Measurements from ENCODE around the gene GALNT13.

The GALNT13 gene

GRCh38 chr2:153944800-153945199 is 73.1 kb downstream of the GALNT13 start:
- DNase-seq (ENCODE audit: low spot score) = no peak

- DNase-seq (ENCODE audit: low spot score) = no peak
Measured at GRCh38 chr2:153946036-153946435, 74.3 kb downstream of the GALNT13 start.

GRCh38 chr2:153953761-153954160 is 82.0 kb downstream of the GALNT13 start:
- DNase-seq (ENCODE audit: low spot score) = no peak

- no peak for DNase-seq (ENCODE audit: low spot score)
Measured at GRCh38 chr2:153963256-153963655, 91.5 kb downstream of the GALNT13 start.

GRCh38 chr2:153967248-153967973 is 95.7 kb downstream of the GALNT13 start:
- no peak for DNase-seq (ENCODE audit: low spot score)

GRCh38 chr2:153971250-153971649 is 99.5 kb downstream of the GALNT13 start:
- no peak for DNase-seq (ENCODE audit: low spot score)

- DNase-seq (ENCODE audit: low spot score) = no peak
Measured at GRCh38 chr2:153971855-153972254, 100.1 kb downstream of the GALNT13 start.

- no peak for DNase-seq (ENCODE audit: low spot score)
Measured at GRCh38 chr2:153972412-153972811, 100.7 kb downstream of the GALNT13 start.

- DNase-seq (ENCODE audit: low spot score) = no peak
Measured at GRCh38 chr2:153986488-153987229, 114.9 kb downstream of the GALNT13 start.

- no peak for DNase-seq (ENCODE audit: low spot score)
Measured at GRCh38 chr2:153990771-153991170, 119.0 kb downstream of the GALNT13 start.

GRCh38 chr2:154013514-154013913 is 141.8 kb downstream of the GALNT13 start:
- no peak for DNase-seq (ENCODE audit: low spot score)

GRCh38 chr2:154015233-154015632 is 143.5 kb downstream of the GALNT13 start:
- no peak for DNase-seq (ENCODE audit: low spot score)

- no peak for DNase-seq (ENCODE audit: low spot score)
Measured at GRCh38 chr2:154029504-154029903, 157.8 kb downstream of the GALNT13 start.

- DNase-seq (ENCODE audit: low spot score) = no peak
Measured at GRCh38 chr2:154032220-154032619, 160.5 kb downstream of the GALNT13 start.

- no peak for DNase-seq (ENCODE audit: low spot score)
Measured at GRCh38 chr2:154046493-154046892, 174.8 kb downstream of the GALNT13 start.

- DNase-seq (ENCODE audit: low spot score) = no peak
Measured at GRCh38 chr2:154048905-154049304, 177.2 kb downstream of the GALNT13 start.

- DNase-seq (ENCODE audit: low spot score) = no peak
Measured at GRCh38 chr2:154049561-154049960, 177.8 kb downstream of the GALNT13 start.

- no peak for DNase-seq (ENCODE audit: low spot score)
Measured at GRCh38 chr2:154067124-154067523, 195.4 kb downstream of the GALNT13 start.

- no peak for DNase-seq (ENCODE audit: low spot score)
Measured at GRCh38 chr2:154078926-154079325, 207.2 kb downstream of the GALNT13 start.

GRCh38 chr2:154092571-154092970 is 220.8 kb downstream of the GALNT13 start:
- DNase-seq (ENCODE audit: low spot score) = no peak

GRCh38 chr2:154093856-154094255 is 222.1 kb downstream of the GALNT13 start:
- DNase-seq (ENCODE audit: low spot score) = no peak

GRCh38 chr2:154097833-154098398 is 226.2 kb downstream of the GALNT13 start:
- no peak for DNase-seq (ENCODE audit: low spot score)

GRCh38 chr2:154120706-154121105 is 249.0 kb downstream of the GALNT13 start:
- DNase-seq (ENCODE audit: low spot score) = no peak

Data from germinal center (tissue), 1 donor.